Left renal pelvis (tissue), 4 donors: ENCODE data around the gene SMYD3. TPM values are rescaled to one million over a fixed set of nuclear protein-coding genes. Genes with fewer than 3 reads are reported as not detected.

Experiments
- DNase-seq, 4 donors: peaks; one replicate each; pipeline ENCODE4 v3.0.0-alpha.2; 2013; ENCODE audit warnings: low read depth in 4 of 4, low spot score in 3 of 4
- polyA plus RNA-seq, 4 donors: library from polyadenylated mRNA; unstranded; fragments of 120-200 nt; gene quantifications; one replicate each; pipeline ENCODE4 v1.2.1, GENCODE V29; 2013; ENCODE audit not compliant: insufficient read length in 4 of 4

Gene SMYD3
- polyA plus RNA-seq, 4 donors: 13.6 to 30.5 (median 25.7) TPM

GRCh38 chr1:246516126-246516525 is 9.0 kb upstream of the SMYD3 start:
- no peak for DNase-seq

GRCh38 chr1:246515390-246516005 is 8.4 kb upstream of the SMYD3 start:
- no peak for DNase-seq

- DNase-seq: no peak
Measured at GRCh38 chr1:246513619-246514343, 6.7 kb upstream of the SMYD3 start.

GRCh38 chr1:246513041-246513440 is 6.0 kb upstream of the SMYD3 start:
- DNase-seq: no peak

GRCh38 chr1:246512635-246513034 is 5.6 kb upstream of the SMYD3 start:
- no peak for DNase-seq

DNA sequence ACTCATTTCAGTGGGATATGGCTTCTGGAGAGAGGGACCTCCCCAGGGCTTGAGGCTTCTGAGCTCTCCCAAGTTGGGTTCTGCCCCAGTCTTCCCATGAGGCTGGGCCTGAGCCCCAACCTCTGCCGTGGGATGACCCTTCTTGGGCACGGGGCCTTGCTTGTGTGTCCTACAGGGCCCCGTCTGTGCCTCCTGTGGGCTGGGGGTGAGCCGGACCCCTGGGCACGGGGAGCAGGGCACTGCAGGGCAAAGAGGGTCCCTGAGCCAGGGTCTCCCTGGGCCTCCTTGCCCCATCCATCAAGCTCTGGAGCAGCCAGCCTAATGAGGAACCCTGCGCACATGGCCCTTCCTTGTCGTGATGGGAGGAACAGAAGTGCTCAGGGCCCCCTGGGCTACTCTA is 5.2 kb upstream of the SMYD3 start:
- no peak for DNase-seq

GRCh38 chr1:246511203-246511602 is 4.1 kb upstream of the SMYD3 start:
- no peak for DNase-seq

DNA sequence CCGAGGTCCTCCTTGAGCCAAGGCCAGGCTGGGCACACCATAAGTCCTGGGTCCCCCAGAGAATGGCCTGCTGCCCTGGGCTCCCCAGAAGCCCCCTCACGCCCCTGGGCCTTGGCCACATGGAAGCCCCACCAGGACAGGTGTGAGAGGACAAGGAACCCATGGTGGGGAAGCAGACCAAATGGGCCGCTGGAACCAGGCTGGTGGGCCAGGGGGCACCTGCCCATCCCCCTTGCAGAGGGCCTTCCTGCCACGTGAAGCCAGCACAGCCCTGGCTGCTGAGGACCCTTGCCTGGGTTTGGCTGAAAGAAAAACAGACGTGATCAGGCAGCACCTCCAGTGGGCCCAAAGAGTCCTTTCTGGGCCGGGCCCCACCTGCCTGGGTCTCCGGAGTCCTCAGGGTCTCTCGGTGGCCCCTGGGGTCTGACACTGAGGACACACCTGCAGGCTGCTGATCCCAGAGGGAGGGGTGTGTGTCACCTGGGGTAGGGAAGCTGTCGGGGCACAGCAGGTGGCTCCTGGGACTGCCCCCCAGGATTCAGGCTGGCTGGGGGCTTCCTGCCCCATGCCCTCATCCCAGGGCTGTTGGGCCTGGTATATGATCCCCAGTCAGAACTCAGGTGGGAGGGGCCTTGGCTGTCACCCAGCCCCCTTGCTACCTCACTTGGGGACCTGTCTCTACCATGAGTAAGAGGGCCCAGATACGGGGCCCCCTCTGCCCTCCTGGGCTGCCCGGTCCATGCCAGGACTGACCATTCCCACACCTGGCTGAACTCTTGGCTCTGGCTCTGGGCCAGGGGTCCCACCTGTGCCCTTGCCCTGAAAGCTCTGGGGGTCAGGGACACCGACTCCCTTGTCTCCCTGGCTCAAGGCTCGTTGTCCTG is 3.3 kb upstream of the SMYD3 start:
- no peak for DNase-seq

GRCh38 chr1:246508897-246509688 is 2.0 kb upstream of the SMYD3 start:
- no peak for DNase-seq

GRCh38 chr1:246506367-246506673 is 759 bp downstream of the SMYD3 start:
- DNase-seq: no peak

DNA sequence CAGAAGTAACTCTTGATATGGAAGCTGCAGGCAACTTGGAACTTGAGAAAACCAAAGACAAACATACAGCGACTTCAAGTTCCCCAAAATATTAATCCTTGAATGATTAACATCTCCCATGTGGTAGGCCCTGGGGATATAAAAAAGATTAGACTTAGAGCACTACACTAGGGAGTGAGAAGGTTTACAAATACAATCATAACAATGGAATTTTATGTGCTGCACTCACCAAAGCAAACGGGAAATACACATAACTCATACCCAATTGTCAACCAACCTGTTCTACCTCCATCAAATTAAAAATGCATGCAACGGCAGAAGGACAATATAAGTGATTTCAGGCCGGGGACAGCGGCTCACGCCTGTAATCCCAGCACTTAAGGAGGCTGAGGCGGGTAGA is 3.7 kb downstream of the SMYD3 start:
- DNase-seq: no peak

- peak in 3 of 4 donors; percentile 24 to 42 (median 31) for DNase-seq
Measured at GRCh38 chr1:246497331-246497915, 9.7 kb downstream of the SMYD3 start.

DNA sequence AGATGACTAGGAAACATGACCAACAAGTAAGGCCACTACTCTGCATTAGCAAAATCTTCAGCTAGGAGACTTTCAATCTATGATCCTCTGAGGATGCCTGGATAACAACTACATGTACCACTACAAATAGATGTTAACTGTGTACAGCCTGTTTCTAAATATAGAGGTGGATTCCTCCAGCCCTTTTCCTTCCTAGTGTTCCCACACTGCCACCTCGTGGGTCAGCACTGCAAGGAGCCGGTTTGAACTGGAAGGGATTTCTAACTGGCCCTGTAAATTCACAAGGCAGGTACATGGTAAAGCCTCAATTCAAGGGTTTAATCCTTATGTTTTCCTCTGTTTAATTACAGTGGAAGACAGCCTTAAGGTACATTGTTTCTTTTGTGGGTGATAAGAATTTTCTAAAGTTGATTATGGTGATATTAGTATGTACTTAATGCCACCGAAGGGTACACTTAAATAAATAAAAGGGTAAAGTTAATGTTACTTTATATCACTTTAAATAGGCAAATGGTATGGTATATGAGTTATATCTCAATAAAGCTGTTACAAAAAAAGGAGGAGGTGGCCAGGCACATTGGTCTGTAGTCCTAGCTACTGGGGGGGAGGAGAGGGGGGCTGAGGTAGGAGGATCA is 14.4 kb downstream of the SMYD3 start:
- peak in 3 of 4 donors; percentile 59 to 61 (median 61) for DNase-seq

DNA sequence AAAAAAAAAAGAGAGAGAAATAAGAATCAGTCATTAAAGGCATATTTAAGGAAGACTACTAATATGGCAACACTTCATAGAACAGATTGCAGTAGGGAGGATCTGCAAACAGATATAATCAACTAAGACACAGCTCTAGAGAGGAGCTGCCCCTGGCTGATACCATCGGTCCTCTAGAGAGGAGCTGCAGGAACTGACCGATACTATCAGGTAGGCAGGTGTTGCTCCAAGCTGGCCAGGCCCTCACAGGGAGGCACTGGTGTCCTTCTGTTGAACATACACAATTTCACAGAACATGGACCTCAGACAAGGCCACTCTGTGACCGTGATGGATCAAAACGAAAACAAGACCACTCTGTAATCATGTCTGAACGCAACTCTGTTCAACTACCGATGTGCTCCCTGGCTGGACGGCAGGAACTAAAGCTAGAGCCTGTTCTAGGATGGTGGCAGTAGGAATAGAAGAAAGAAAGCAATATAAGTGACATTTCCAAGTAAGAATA is 15.5 kb downstream of the SMYD3 start:
- no peak for DNase-seq

GRCh38 chr1:246488674-246489073 is 18.4 kb downstream of the SMYD3 start:
- DNase-seq: no peak

GRCh38 chr1:246483569-246483933 is 23.5 kb downstream of the SMYD3 start:
- DNase-seq: no peak

- DNase-seq: no peak
Measured at GRCh38 chr1:246482805-246483568, 24.1 kb downstream of the SMYD3 start.

- no peak for DNase-seq
Measured at GRCh38 chr1:246479061-246479460, 28.0 kb downstream of the SMYD3 start.

DNA sequence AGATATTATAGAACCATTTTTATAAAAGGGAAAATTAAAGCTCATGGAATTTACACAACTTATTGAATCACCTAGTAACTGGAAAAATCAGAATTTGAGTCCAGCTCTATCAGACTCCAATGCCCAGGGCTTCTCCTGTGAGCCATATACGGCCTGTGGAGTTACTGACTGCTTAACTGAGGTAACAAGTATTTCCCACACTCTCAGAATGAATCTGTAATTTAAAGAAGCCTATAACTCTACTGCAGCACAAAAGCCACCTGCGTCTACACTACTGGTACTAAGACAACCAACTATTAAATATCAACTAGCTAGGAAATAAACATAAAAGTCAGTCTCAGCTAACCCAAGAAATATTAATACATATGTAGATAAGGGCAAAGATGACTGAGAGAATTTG is 29.4 kb downstream of the SMYD3 start:
- DNase-seq: no peak
